ENCODE measurements around the gene DKC1. TPM values are rescaled to one million over a fixed set of nuclear protein-coding genes. Genes with fewer than 3 reads are reported as not detected.

Gene DKC1
- total and polyA plus RNA-seq, 8 donors = 22.3 to 70.6 (median 62.6) TPM

DNA sequence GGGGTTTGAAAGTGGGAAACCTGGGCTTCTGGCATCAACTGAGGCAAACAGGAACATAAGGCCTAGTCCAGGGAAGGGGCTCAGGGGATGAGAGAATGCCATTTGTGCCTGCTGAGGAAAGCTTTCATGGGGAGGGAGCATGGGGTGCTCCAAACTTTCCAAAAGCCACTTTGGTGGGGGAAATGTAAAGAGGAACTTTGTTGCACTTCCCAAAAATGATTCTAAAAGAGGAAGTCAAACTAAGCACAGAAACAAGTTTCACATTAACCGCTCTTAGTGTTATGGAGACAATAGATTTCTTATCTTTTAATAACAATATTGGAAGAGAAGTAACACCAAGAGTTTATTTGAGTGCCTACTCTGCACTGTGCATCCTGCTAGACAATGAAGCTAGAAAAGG lies 44.0 kb upstream of the DKC1 start:
- Histone ChIP-seq H3K4me3 (no peak overlapping the region), H3K27me3 (no peaks in the 10 kb centered on the region), H3K27ac (peak overlapping the region in 1 of 2 donors; percentile 92), H3K36me3 (no peaks in the 10 kb centered on the region), H3K9me3 (no peaks in the 10 kb centered on the region), H3K4me1 (peaks cover 0 to 45% of the 10 kb centered on the region in 2 donors)
- ATAC-seq (peak; percentile 23), DNase-seq (no peak)
- TF ChIP-seq CTCF (IDR thresholded peaks at IDR 0.05) = no peak
- intact Hi-C loops (cut with DNase I) = no loop called here

DNA sequence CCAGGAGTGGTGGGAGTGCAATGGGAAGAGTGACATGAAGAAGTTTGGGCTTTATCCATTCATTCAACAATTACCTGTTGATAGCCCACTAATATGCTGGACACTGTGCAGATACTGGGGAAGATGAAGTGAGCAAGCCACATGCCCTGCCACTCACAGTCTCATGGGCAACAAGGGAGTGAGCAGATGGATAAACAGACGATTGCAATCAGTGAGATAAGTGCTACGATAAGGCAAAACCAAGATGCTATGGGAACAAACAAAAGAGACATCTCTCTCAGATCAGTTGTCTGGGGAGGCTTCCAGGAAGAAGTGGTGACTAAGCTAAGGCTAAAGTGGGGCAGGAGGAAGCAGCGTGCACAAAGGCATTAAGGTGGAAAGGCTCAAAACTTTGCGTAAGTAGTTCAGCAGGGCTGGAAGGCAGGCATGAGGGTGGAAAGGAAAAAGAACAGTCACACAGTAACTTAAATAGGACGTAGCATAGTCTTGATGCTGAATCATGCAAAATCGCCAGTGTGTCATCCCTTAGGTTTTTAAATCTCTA lies 43.5 kb upstream of the DKC1 start:
- Histone ChIP-seq H3K27ac (peak overlapping the region in 1 of 2 donors; percentile 92), H3K4me1 (peaks cover 0 to 49% of the 10 kb centered on the region in 2 donors), H3K27me3 (no peaks in the 10 kb centered on the region), H3K36me3 (no peaks in the 10 kb centered on the region), H3K4me3 (no peak overlapping the region), H3K9me3 (no peaks in the 10 kb centered on the region)
- ATAC-seq (peak; percentile 62), DNase-seq (no peak)
- no peak for TF ChIP-seq CTCF (IDR thresholded peaks at IDR 0.05)
- intact Hi-C loops (cut with DNase I) = no loop called here

- DNase-seq (no peak), ATAC-seq (no peak)
- peak overlapping the region in 1 of 2 donors; percentile 92 for H3K27ac ChIP-seq
- H3K36me3 ChIP-seq = no peaks in the 10 kb centered on the region
- intact Hi-C loops (cut with DNase I) = no loop called here
- H3K9me3 ChIP-seq = no peaks in the 10 kb centered on the region
- H3K27me3 ChIP-seq = no peaks in the 10 kb centered on the region
- no peak overlapping the region for H3K4me3 ChIP-seq
- TF ChIP-seq CTCF (IDR thresholded peaks at IDR 0.05) = no peak
- H3K4me1 ChIP-seq = peaks cover 0 to 50% of the 10 kb centered on the region in 2 donors
These were observed 42.6 kb upstream of the DKC1 start for GRCh38 chrX:154720067-154720466.

DNA sequence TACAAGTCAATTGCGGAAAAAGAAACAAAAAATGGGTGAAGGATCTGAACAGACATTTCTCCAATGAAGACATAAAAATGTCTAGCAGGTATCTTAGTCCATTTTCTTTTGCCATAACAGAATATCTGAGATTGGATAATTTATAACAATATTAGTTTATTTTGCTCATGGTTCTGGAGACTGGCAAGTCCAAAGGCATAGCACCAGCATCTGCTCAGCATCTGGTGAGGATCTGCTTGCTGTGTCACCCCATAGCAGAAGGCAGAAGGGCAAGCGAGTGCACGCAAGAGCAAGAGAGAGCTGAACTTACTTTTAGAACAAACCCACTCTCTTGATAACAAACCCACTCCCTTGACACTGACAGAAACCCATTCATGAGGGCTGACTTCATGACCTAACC lies 41.5 kb upstream of the DKC1 start:
- DNase-seq = no peak
- Histone ChIP-seq H3K4me1 (peaks cover 0 to 61% of the 10 kb centered on the region in 2 donors), H3K4me3 (no peak overlapping the region), H3K27me3 (no peaks in the 10 kb centered on the region), H3K36me3 (no peaks in the 10 kb centered on the region), H3K9me3 (no peaks in the 10 kb centered on the region), H3K27ac (no peak overlapping the region)
- no peak for TF ChIP-seq CTCF (IDR thresholded peaks at IDR 0.05)
- no peak for ATAC-seq
- intact Hi-C loops (cut with DNase I) = no loop called here

DNA sequence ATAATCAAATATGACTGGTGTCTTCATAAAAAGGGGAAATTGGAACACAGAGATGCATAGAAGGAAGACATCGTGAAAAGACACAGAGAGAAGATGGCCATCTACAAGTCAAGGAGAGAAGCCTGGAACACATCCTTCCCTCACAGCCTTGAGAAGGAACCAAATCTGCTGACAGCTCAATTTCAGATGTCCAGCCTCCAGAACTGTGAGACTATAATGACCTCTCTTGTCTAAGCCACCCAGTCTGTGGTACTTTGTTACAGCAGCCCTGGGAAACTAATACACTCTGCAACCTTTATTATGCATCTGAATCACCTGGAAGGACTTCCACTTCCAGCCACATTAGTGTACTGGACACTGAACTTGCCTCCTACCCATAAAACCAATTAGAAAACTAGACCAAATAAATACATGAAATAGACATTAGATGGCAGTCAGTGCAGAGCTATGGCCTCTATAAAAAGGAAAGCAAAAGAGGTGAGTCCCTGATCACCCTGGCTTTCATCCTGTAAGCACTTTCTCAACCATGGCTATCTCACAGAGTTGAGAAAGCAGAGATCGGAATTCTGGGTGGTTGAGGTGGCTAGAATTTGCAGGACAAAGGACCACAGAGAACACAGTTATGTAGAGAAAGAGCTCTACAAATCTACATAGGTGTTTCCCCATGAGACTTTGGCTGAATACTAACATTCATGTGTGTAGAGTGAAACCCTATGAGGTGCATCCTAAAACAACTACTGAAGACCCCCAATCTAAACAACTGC lies 37.5 kb upstream of the DKC1 start:
- H3K27me3 ChIP-seq = no peaks in the 10 kb centered on the region
- H3K9me3 ChIP-seq = no peaks in the 10 kb centered on the region
- intact Hi-C loops (cut with DNase I) = no loop called here
- ATAC-seq (no peak), DNase-seq (no peak)
- H3K36me3 ChIP-seq = no peaks in the 10 kb centered on the region
- H3K4me3 ChIP-seq = no peak overlapping the region
- peaks cover 17 to 70% of the 10 kb centered on the region in 2 donors for H3K4me1 ChIP-seq
- TF ChIP-seq CTCF (IDR thresholded peaks at IDR 0.05) = no peak
- H3K27ac ChIP-seq = peak overlapping the region in 1 of 2 donors; percentile 72
